Right hindlimb (tissue), 1 donor: ENCODE results near the gene REXO5.

Source experiments
- DNase-seq: peaks from one replicate; pipeline ENCODE4 v3.0.0-alpha.2; 2018

Gene REXO5

GRCh38 chr16:20878682-20879147, 72.4 kb downstream of the REXO5 start:
- DNase-seq = no peak

GRCh38 chr16:20879175-20880040, 73.1 kb downstream of the REXO5 start:
- DNase-seq = no peak

GRCh38 chr16:20880867-20881502, 74.7 kb downstream of the REXO5 start:
- DNase-seq = no peak

- no peak for DNase-seq
Measured at GRCh38 chr16:20881503-20881878, 75.2 kb downstream of the REXO5 start.

- DNase-seq = no peak
Measured at GRCh38 chr16:20883554-20884239, 77.4 kb downstream of the REXO5 start.

GRCh38 chr16:20884240-20884556, 77.9 kb downstream of the REXO5 start:
- DNase-seq = no peak

- DNase-seq = no peak
Measured at GRCh38 chr16:20886320-20886719, 80.0 kb downstream of the REXO5 start.

- DNase-seq = no peak
Measured at GRCh38 chr16:20887207-20887606, 80.9 kb downstream of the REXO5 start.

- DNase-seq = no peak
Measured at GRCh38 chr16:20889625-20890275, 83.4 kb downstream of the REXO5 start.

GRCh38 chr16:20894388-20894787, 88.1 kb downstream of the REXO5 start:
- DNase-seq = no peak

- DNase-seq = no peak
Measured at GRCh38 chr16:20897253-20897897, 91.0 kb downstream of the REXO5 start.

- no peak for DNase-seq
Measured at GRCh38 chr16:20897922-20898321, 91.6 kb downstream of the REXO5 start.

- no peak for DNase-seq
Measured at GRCh38 chr16:20899071-20899470, 92.7 kb downstream of the REXO5 start.
